ENCODE data around the gene CNTNAP2.

The CNTNAP2 gene

GRCh38 chr7:148218603-148219002 lies 2102.0 kb downstream of the CNTNAP2 start:
- no peak for DNase-seq (ENCODE audit: low read depth in 2 of 2, low spot score in 1 of 2)

GRCh38 chr7:148222721-148223120 lies 2106.1 kb downstream of the CNTNAP2 start:
- DNase-seq (ENCODE audit: low read depth in 2 of 2, low spot score in 1 of 2): no peak

- no peak for DNase-seq (ENCODE audit: low read depth in 2 of 2, low spot score in 1 of 2)
Measured at GRCh38 chr7:148223160-148223559, 2106.6 kb downstream of the CNTNAP2 start.

GRCh38 chr7:148223738-148224137 lies 2107.1 kb downstream of the CNTNAP2 start:
- no peak for DNase-seq (ENCODE audit: low read depth in 2 of 2, low spot score in 1 of 2)

- no peak for DNase-seq (ENCODE audit: low read depth in 2 of 2, low spot score in 1 of 2)
Measured at GRCh38 chr7:148230296-148230695, 2113.7 kb downstream of the CNTNAP2 start.

GRCh38 chr7:148230883-148231282 lies 2114.3 kb downstream of the CNTNAP2 start:
- DNase-seq (ENCODE audit: low read depth in 2 of 2, low spot score in 1 of 2): no peak

- DNase-seq (ENCODE audit: low read depth in 2 of 2, low spot score in 1 of 2): no peak
Measured at GRCh38 chr7:148232784-148233183, 2116.2 kb downstream of the CNTNAP2 start.

GRCh38 chr7:148234715-148235114 lies 2118.1 kb downstream of the CNTNAP2 start:
- DNase-seq (ENCODE audit: low read depth in 2 of 2, low spot score in 1 of 2): no peak

GRCh38 chr7:148238761-148239325 lies 2122.2 kb downstream of the CNTNAP2 start:
- DNase-seq (ENCODE audit: low read depth in 2 of 2, low spot score in 1 of 2): no peak

GRCh38 chr7:148241700-148242293 lies 2125.2 kb downstream of the CNTNAP2 start:
- DNase-seq (ENCODE audit: low read depth in 2 of 2, low spot score in 1 of 2): no peak

- no peak for DNase-seq (ENCODE audit: low read depth in 2 of 2, low spot score in 1 of 2)
Measured at GRCh38 chr7:148242294-148242821, 2125.8 kb downstream of the CNTNAP2 start.

- no peak for DNase-seq (ENCODE audit: low read depth in 2 of 2, low spot score in 1 of 2)
Measured at GRCh38 chr7:148245381-148245780, 2128.8 kb downstream of the CNTNAP2 start.

- no peak for DNase-seq (ENCODE audit: low read depth in 2 of 2, low spot score in 1 of 2)
Measured at GRCh38 chr7:148253629-148254028, 2137.0 kb downstream of the CNTNAP2 start.

GRCh38 chr7:148255333-148255732 lies 2138.7 kb downstream of the CNTNAP2 start:
- DNase-seq (ENCODE audit: low read depth in 2 of 2, low spot score in 1 of 2): no peak

GRCh38 chr7:148256433-148256832 lies 2139.8 kb downstream of the CNTNAP2 start:
- no peak for DNase-seq (ENCODE audit: low read depth in 2 of 2, low spot score in 1 of 2)

- no peak for DNase-seq (ENCODE audit: low read depth in 2 of 2, low spot score in 1 of 2)
Measured at GRCh38 chr7:148260599-148260998, 2144.0 kb downstream of the CNTNAP2 start.

- DNase-seq (ENCODE audit: low read depth in 2 of 2, low spot score in 1 of 2): no peak
Measured at GRCh38 chr7:148261523-148261922, 2144.9 kb downstream of the CNTNAP2 start.

- no peak for DNase-seq (ENCODE audit: low read depth in 2 of 2, low spot score in 1 of 2)
Measured at GRCh38 chr7:148261996-148262688, 2145.5 kb downstream of the CNTNAP2 start.

GRCh38 chr7:148262721-148263229 lies 2146.2 kb downstream of the CNTNAP2 start:
- DNase-seq (ENCODE audit: low read depth in 2 of 2, low spot score in 1 of 2): peak; percentile 24 to 43

- no peak for DNase-seq (ENCODE audit: low read depth in 2 of 2, low spot score in 1 of 2)
Measured at GRCh38 chr7:148264933-148265557, 2148.4 kb downstream of the CNTNAP2 start.

GRCh38 chr7:148265896-148266295 lies 2149.3 kb downstream of the CNTNAP2 start:
- no peak for DNase-seq (ENCODE audit: low read depth in 2 of 2, low spot score in 1 of 2)

GRCh38 chr7:148266795-148267194 lies 2150.2 kb downstream of the CNTNAP2 start:
- DNase-seq (ENCODE audit: low read depth in 2 of 2, low spot score in 1 of 2): no peak

All from stimulated activated CD8-positive, alpha-beta memory T cell treated with anti-CD3 and anti-CD28 coated beads, Interleukin-4, amount 100 ng/mL, for 4 hours (primary cell).